ENCODE results near the gene SAA4.

The SAA4 gene

GRCh38 chr11:18188796-18189195 is 47.8 kb downstream of the SAA4 start:
- Histone ChIP-seq H4K20me1 (ENCODE audit: low read depth, low read length) (no peaks in the 10 kb centered on the region), H3F3A (ENCODE audit: insufficient read depth) (no peaks in the 10 kb centered on the region), H3K9ac (ENCODE audit: low read length) (no peak overlapping the region), H3K36me3 (ENCODE audit: low read length) (no peaks in the 10 kb centered on the region), H3K4me2 (ENCODE audit: low read depth, low read length, poor library complexity, severe bottlenecking) (no peak overlapping the region), H2AFZ (ENCODE audit: low read depth, low read length, severe bottlenecking) (no peak overlapping the region), H3K4me3 (ENCODE audit: insufficient read depth, low read length, poor library complexity, severe bottlenecking) (no peak overlapping the region), H3K79me2 (ENCODE audit: insufficient read depth, low read length) (no peaks in the 10 kb centered on the region), H3K27ac (ENCODE audit: low read depth, low read length) (no peak overlapping the region), H3K27me3 (ENCODE audit: low read length) (no peaks in the 10 kb centered on the region; the same call in 1 of the 2 replicates), H3K9me3 (ENCODE audit: insufficient read depth, low read length) (no peaks in the 10 kb centered on the region), H3K9me2 (replicated peaks; ENCODE audit: insufficient read depth, low read length) (no peaks in the 10 kb centered on the region)
- no peak for TF ChIP-seq EZH2phosphoT487 (conservative IDR thresholded peaks at IDR 0.05; ENCODE audit: low read length)

Data from SU-DHL-6 (cell line).